ENCODE measurements around the gene SNTB2. TPM values are rescaled to one million over a fixed set of nuclear protein-coding genes. Genes with fewer than 3 reads are reported as not detected.

The SNTB2 gene
- total RNA-seq, 4 donors from 2014 or later, result 13.3 to 36.8 (median 33.0) TPM

DNA sequence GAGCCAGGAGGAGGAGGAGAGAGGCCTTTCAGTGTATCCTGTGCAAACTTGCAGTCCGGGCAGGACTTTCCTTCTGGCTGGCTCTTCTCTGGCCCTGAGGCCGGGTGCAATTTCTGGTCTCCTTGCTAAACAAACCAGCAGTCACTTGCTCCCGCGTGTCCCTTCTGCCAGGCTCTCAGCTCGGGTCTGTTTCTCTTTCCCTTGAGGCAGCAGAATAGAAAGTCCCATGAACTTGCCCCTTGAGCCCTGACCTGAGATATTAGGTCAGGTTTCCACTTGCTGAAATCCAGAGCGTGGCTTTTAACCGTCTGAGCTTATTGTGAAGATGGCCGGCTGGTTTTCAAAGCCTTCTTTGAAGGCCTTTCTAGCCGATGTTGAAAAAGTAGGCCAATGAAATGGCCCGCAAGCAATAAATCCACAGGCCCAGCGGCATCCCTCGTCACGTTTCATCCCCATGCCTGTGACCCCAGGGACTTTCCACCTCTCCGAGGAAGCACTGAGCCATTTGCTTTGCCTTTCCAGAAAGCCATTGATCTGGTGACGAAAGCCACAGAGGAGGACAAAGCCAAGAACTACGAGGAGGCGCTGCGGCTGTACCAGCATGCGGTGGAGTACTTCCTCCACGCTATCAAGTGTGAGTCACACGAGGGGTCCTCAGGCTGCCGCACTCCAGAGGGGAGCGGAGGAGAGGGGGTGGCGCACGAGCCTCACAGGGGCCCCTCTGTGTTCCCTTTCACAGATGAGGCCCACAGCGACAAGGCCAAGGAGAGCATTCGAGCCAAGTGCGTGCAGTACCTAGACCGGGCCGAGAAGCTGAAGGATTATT lies 128.7 kb downstream of the SNTB2 start:
- no peaks in the 10 kb centered on the region for H3K9me3 ChIP-seq
- no peaks in the 10 kb centered on the region for H3K27me3 ChIP-seq
- peaks cover 12 to 24% of the 10 kb centered on the region in 2 donors for H3K4me1 ChIP-seq
- H3K27ac ChIP-seq, result peak overlapping the region; percentile 47 to 82 (median 66)
- peaks cover 0 to 61% of the 10 kb centered on the region in 2 donors for H3K36me3 ChIP-seq
- ATAC-seq, result no peak
- H3K4me3 ChIP-seq, result no peak overlapping the region
- intact Hi-C loops (cut with DNase I; ENCODE audit: low total_unique reads), result no loop called here
- in situ Hi-C loops (cut with MboI; ENCODE audit: low sequenced_read_pairs in 4 of 4), result no loop called here
- TF ChIP-seq POLR2A (IDR thresholded peaks at IDR 0.05), result no peak
- TF ChIP-seq, protein P1, sequence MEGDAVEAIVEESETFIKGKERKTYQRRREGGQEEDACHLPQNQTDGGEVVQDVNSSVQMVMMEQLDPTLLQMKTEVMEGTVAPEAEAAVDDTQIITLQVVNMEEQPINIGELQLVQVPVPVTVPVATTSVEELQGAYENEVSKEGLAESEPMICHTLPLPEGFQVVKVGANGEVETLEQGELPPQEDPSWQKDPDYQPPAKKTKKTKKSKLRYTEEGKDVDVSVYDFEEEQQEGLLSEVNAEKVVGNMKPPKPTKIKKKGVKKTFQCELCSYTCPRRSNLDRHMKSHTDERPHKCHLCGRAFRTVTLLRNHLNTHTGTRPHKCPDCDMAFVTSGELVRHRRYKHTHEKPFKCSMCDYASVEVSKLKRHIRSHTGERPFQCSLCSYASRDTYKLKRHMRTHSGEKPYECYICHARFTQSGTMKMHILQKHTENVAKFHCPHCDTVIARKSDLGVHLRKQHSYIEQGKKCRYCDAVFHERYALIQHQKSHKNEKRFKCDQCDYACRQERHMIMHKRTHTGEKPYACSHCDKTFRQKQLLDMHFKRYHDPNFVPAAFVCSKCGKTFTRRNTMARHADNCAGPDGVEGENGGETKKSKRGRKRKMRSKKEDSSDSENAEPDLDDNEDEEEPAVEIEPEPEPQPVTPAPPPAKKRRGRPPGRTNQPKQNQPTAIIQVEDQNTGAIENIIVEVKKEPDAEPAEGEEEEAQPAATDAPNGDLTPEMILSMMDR (IDR thresholded peaks at IDR 0.05 in 4 of 5, conservative IDR thresholded peaks at IDR 0.05 in 1 of 5), result no peak
- no peak for DNase-seq

DNA sequence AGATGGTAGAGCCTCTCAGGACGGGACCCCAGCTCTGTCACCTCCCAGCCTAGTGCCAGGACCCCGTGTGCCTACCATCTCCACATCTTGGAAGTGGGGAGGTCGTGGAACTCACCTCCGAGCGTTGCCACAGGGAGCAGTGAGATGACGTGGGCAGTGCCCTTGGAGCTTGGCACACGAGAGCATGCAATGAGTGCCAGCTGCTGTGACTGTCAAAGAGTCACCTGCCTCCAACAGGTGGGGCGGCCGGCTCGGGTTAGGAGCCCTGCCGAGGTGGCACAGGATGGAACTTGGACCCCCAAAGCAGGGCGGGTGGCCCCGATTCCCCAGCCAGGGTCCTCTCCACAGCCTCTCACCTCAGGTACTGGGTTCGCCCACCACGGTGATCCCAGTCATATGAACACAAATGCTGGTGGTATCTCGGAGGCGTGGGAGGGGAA lies 129.7 kb downstream of the SNTB2 start:
- ATAC-seq, result peak; percentile 18 to 63
- in situ Hi-C loops (cut with MboI; ENCODE audit: low sequenced_read_pairs in 4 of 4), result no loop called here
- Histone ChIP-seq H3K4me3 (no peak overlapping the region), H3K36me3 (peaks cover 0 to 70% of the 10 kb centered on the region in 2 donors), H3K27ac (peak overlapping the region; percentile 47 to 82 (median 66)), H3K27me3 (no peaks in the 10 kb centered on the region), H3K9me3 (no peaks in the 10 kb centered on the region), H3K4me1 (peaks cover 12 to 24% of the 10 kb centered on the region in 2 donors)
- DNase-seq, result peak in 1 of 2 donors; percentile 74
- intact Hi-C loops (cut with DNase I; ENCODE audit: low total_unique reads), result no loop called here
- no peak for TF ChIP-seq POLR2A (IDR thresholded peaks at IDR 0.05)
- TF ChIP-seq, protein P1 (IDR thresholded peaks at IDR 0.05 in 4 of 5, conservative IDR thresholded peaks at IDR 0.05 in 1 of 5), result no peak

GRCh38 chr16:69318177-69318910 lies 131.4 kb downstream of the SNTB2 start:
- Histone ChIP-seq H3K4me3 (no peak overlapping the region), H3K4me1 (peaks cover 2 to 11% of the 10 kb centered on the region in 2 donors), H3K27ac (peak overlapping the region; percentile 29 to 82 (median 54)), H3K27me3 (no peaks in the 10 kb centered on the region), H3K9me3 (no peaks in the 10 kb centered on the region), H3K36me3 (peaks cover 0 to 81% of the 10 kb centered on the region in 2 donors)
- no peak for TF ChIP-seq POLR2A (IDR thresholded peaks at IDR 0.05)
- TF ChIP-seq, protein P1 (IDR thresholded peaks at IDR 0.05 in 4 of 5, conservative IDR thresholded peaks at IDR 0.05 in 1 of 5), result no peak
- in situ Hi-C loops (cut with MboI; ENCODE audit: low sequenced_read_pairs in 4 of 4), result no loop called here
- intact Hi-C loops (cut with DNase I; ENCODE audit: low total_unique reads), result no loop called here
- peak in 1 of 2 donors; percentile 36 for ATAC-seq
- DNase-seq, result no peak

DNA sequence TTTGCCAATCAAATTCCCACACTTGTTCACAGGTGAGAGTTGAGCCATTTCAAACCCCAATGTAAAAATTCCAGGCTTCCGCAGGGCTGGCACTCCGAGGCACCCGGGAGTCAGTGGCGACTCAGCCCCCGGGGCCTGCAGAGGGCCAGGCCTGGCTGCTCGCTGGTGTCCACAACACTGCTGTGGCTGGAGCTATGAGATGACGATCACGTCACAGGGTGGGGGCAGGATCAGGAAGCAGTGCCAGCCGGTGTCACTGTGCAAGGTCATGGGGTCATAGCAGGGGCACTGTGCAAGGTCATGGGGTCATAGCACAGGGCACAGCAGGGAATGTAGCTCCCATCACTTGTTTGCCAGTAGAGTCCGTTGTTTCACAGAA lies 131.9 kb downstream of the SNTB2 start:
- Histone ChIP-seq H3K4me1 (peaks cover 7 to 8% of the 10 kb centered on the region in 2 donors), H3K27ac (peak overlapping the region in 1 of 4 donors; percentile 82), H3K9me3 (no peaks in the 10 kb centered on the region), H3K36me3 (peaks cover 0 to 84% of the 10 kb centered on the region in 2 donors), H3K27me3 (no peaks in the 10 kb centered on the region), H3K4me3 (no peak overlapping the region)
- intact Hi-C loops (cut with DNase I; ENCODE audit: low total_unique reads), result no loop called here
- no peak for TF ChIP-seq POLR2A (IDR thresholded peaks at IDR 0.05)
- TF ChIP-seq, protein P1 (IDR thresholded peaks at IDR 0.05 in 4 of 5, conservative IDR thresholded peaks at IDR 0.05 in 1 of 5), result no peak
- no peak for ATAC-seq
- in situ Hi-C loops (cut with MboI; ENCODE audit: low sequenced_read_pairs in 4 of 4), result no loop called here
- no peak for DNase-seq
